Neural progenitor cell (in vitro differentiated cells): ENCODE results near the gene COPS9. TPM values are rescaled to one million over a fixed set of nuclear protein-coding genes. Genes with fewer than 3 reads are reported as not detected.

ENCODE experiments used
- DNase-seq: peaks from one replicate; pipeline ENCODE4 v3.0.0-alpha.2; 2016; ENCODE audit warnings: low spot score
- H2AFZ ChIP-seq: fragments of 200-600 bp; sonication (generic); replicated peaks from 2 replicates; pipeline ENCODE4 v1.6.1; 2016; ENCODE audit warnings: antibody characterized with exemption
- H3F3A ChIP-seq: fragments of 200-600 bp; sonication (generic); 2 replicates; pipeline ENCODE4 v1.6.1; 2016; ENCODE audit warnings: antibody characterized with exemption, low read depth
- H3K27ac ChIP-seq: fragments of 200-600 bp; sonication (generic); 2 replicates; pipeline ENCODE4 v1.5.1; 2016; ENCODE audit warnings: mild to moderate bottlenecking
- H3K27me3 ChIP-seq: fragments of 200-600 bp; sonication (generic); 2 replicates; pipeline ENCODE4 v1.6.1; 2016; ENCODE audit warnings: mild to moderate bottlenecking, moderate library complexity
- H3K36me3 ChIP-seq: fragments of 200-600 bp; sonication (generic); 2 replicates; pipeline ENCODE4 v1.5.1; 2016
- H3K4me1 ChIP-seq: fragments of 200-600 bp; sonication (generic); 2 replicates; pipeline ENCODE4 v1.6.1; 2016; ENCODE audit warnings: mixed run types
- H3K4me2 ChIP-seq: fragments of 200-600 bp; sonication (generic); 2 replicates; pipeline ENCODE4 v1.6.1; 2016
- H3K4me3 ChIP-seq: fragments of 200-600 bp; sonication (generic); 2 replicates; pipeline ENCODE4 v1.5.1; 2016
- H3K79me2 ChIP-seq: fragments of 200-600 bp; sonication (generic); 2 replicates; pipeline ENCODE4 v1.6.1; 2016; ENCODE audit warnings: low read depth
- H3K9ac ChIP-seq: fragments of 200-600 bp; sonication (generic); 2 replicates; pipeline ENCODE4 v1.6.1; 2016
- H3K9me3 ChIP-seq: fragments of 200-600 bp; sonication (generic); 2 replicates; pipeline ENCODE4 v1.5.1; 2016; ENCODE audit warnings: low read depth
- H4K20me1 ChIP-seq: fragments of 200-600 bp; sonication (generic); 2 replicates; pipeline ENCODE4 v1.6.1; 2016; ENCODE audit warnings: low read depth
- H3K27ac Mint-ChIP-seq: 3 replicates; pipeline ENCODE4 v1.8.0; 2021; ENCODE audit warnings: mixed read lengths
- H3K27me3 Mint-ChIP-seq: 2 replicates; pipeline ENCODE4 v1.8.0; 2022; ENCODE audit warnings: low read depth, mild to moderate bottlenecking, inconsistent platforms, moderate library complexity, mixed read lengths; ENCODE audit not compliant: insufficient read depth
- H3K36me3 Mint-ChIP-seq: 3 replicates; pipeline ENCODE4 v1.8.0; 2021; ENCODE audit warnings: mixed read lengths
- H3K4me1 Mint-ChIP-seq: 3 replicates; pipeline ENCODE4 v1.8.0; 2021; ENCODE audit warnings: mixed read lengths
- H3K4me3 Mint-ChIP-seq: 3 replicates; pipeline ENCODE4 v1.8.0; 2021; ENCODE audit warnings: mild to moderate bottlenecking, moderate library complexity, mixed read lengths
- H3K9me3 Mint-ChIP-seq: 3 replicates; pipeline ENCODE4 v1.8.0; 2020; ENCODE audit warnings: mixed read lengths
- EZH2 ChIP-seq: fragments of 200-600 bp; sonication (generic); IDR thresholded peaks from 2 replicates; pipeline ENCODE4 v1.6.1; 2017; ENCODE audit warnings: antibody characterized with exemption, mild to moderate bottlenecking, moderate library complexity
- EZH2phosphoT487 ChIP-seq: fragments of 200-600 bp; sonication (generic); IDR thresholded peaks from 2 replicates; pipeline ENCODE4 v1.6.1; 2017; ENCODE audit warnings: antibody characterized with exemption
- total RNA-seq: library from RNA; depleted of rRNA; stranded (reverse); fragments of >200 nt; gene quantifications from 2 replicates; pipeline ENCODE4 v1.2.3, GENCODE V29; 2015; ENCODE audit warnings: low replicate concordance
- TF ChIP-seq, protein P1 (sequence below): fragments of 200-600 bp; sonication (generic); IDR thresholded peaks from 2 replicates; pipeline ENCODE4 v1.5.1; 2017; ENCODE audit warnings: antibody characterized with exemption, mild to moderate bottlenecking

The COPS9 gene
- total RNA-seq, 1 donor from 2014 or later, result 83.9 TPM

DNA sequence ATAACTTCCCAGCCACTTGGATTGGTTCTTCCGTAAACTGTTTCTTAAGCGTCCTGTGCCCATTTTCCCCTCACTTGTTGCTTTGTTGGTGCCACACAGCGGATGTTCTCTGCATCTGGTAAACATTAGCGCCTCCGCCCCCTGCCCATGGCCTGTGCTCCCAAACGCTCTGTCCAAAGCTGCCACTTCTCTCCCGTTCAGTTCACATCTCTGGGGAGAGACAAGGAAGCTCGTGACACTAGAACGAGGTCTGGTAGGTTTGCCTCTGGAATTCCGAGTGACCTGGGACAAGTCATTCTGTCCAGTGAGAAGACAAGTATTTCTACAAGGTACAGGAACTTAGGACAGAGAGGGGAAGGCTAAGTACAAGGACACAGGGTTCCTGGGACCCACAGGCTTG, 9.4 kb downstream of the COPS9 start:
- H3K27me3 ChIP-seq, result no peaks in the 10 kb centered on the region
- H3K9me3 Mint-ChIP-seq, result no peaks in the 10 kb centered on the region
- H4K20me1 ChIP-seq, result no peaks in the 10 kb centered on the region
- H3K9me3 ChIP-seq, result no peaks in the 10 kb centered on the region
- H3K4me3 Mint-ChIP-seq, result no peak overlapping the region
- TF ChIP-seq EZH2phosphoT487 (no peak), EZH2 (no peak)
- TF ChIP-seq, protein P1, sequence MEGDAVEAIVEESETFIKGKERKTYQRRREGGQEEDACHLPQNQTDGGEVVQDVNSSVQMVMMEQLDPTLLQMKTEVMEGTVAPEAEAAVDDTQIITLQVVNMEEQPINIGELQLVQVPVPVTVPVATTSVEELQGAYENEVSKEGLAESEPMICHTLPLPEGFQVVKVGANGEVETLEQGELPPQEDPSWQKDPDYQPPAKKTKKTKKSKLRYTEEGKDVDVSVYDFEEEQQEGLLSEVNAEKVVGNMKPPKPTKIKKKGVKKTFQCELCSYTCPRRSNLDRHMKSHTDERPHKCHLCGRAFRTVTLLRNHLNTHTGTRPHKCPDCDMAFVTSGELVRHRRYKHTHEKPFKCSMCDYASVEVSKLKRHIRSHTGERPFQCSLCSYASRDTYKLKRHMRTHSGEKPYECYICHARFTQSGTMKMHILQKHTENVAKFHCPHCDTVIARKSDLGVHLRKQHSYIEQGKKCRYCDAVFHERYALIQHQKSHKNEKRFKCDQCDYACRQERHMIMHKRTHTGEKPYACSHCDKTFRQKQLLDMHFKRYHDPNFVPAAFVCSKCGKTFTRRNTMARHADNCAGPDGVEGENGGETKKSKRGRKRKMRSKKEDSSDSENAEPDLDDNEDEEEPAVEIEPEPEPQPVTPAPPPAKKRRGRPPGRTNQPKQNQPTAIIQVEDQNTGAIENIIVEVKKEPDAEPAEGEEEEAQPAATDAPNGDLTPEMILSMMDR, result no peak
- DNase-seq, result no peak
- peaks cover 4% of the 10 kb centered on the region for H3K27me3 Mint-ChIP-seq
- H3K79me2 ChIP-seq, result no peaks in the 10 kb centered on the region
- H3K36me3 Mint-ChIP-seq, result peaks cover 21% of the 10 kb centered on the region
- H3K36me3 ChIP-seq, result no peaks in the 10 kb centered on the region
- H2AFZ ChIP-seq, result no peak overlapping the region
- H3K4me3 ChIP-seq, result no peak overlapping the region
- no peak overlapping the region for H3K27ac ChIP-seq
- no peak overlapping the region for H3K27ac Mint-ChIP-seq
- H3K4me1 Mint-ChIP-seq, result no peaks in the 10 kb centered on the region
- H3K4me2 ChIP-seq, result no peak overlapping the region
- H3K4me1 ChIP-seq, result no peaks in the 10 kb centered on the region
- no peak overlapping the region for H3K9ac ChIP-seq
- no peaks in the 10 kb centered on the region for H3F3A ChIP-seq

GRCh38 chr2:240125742-240126141, 10.4 kb downstream of the COPS9 start:
- no peak overlapping the region for H3K4me2 ChIP-seq
- no peak overlapping the region for H2AFZ ChIP-seq
- H3K36me3 ChIP-seq, result no peaks in the 10 kb centered on the region
- H3K27me3 ChIP-seq, result no peaks in the 10 kb centered on the region
- no peaks in the 10 kb centered on the region for H3K4me1 ChIP-seq
- no peaks in the 10 kb centered on the region for H3K79me2 ChIP-seq
- Mint-ChIP-seq H3K4me3 (no peak overlapping the region), H3K27me3 (peaks cover 4% of the 10 kb centered on the region), H3K9me3 (no peaks in the 10 kb centered on the region), H3K27ac (no peak overlapping the region), H3K36me3 (peaks cover 16% of the 10 kb centered on the region), H3K4me1 (no peaks in the 10 kb centered on the region)
- TF ChIP-seq, protein P1, result no peak
- TF ChIP-seq EZH2 (no peak), EZH2phosphoT487 (no peak)
- no peaks in the 10 kb centered on the region for H3F3A ChIP-seq
- H3K9me3 ChIP-seq, result no peaks in the 10 kb centered on the region
- H4K20me1 ChIP-seq, result no peaks in the 10 kb centered on the region
- H3K27ac ChIP-seq, result no peak overlapping the region
- H3K9ac ChIP-seq, result no peak overlapping the region
- no peak for DNase-seq
- H3K4me3 ChIP-seq, result no peak overlapping the region

DNA sequence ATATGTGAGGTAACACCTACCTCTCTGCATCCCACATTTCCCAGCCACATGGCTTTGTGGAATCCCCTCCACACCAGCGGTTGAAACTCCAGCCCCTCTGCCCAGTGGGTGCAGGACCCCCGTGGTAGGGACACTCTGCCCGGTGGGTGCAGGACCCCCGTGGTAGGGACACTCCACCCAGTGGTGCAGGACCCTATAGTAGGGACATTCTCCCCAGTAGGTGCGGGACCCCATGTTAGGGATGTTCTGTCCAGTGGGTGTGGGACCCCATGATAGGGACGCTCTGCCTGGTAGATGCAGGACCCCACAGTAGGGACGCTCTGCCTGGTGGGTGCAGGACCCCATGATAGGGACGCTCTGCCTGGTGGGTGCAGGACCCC, 11.5 kb downstream of the COPS9 start:
- Histone ChIP-seq H4K20me1 (no peaks in the 10 kb centered on the region), H3K79me2 (no peaks in the 10 kb centered on the region), H3K27me3 (no peaks in the 10 kb centered on the region), H3K9me3 (no peaks in the 10 kb centered on the region), H3K36me3 (no peaks in the 10 kb centered on the region), H2AFZ (no peak overlapping the region), H3K9ac (no peak overlapping the region), H3K27ac (no peak overlapping the region), H3F3A (no peaks in the 10 kb centered on the region), H3K4me3 (no peak overlapping the region), H3K4me1 (no peaks in the 10 kb centered on the region), H3K4me2 (no peak overlapping the region)
- no peak overlapping the region for H3K27ac Mint-ChIP-seq
- no peak for DNase-seq
- H3K27me3 Mint-ChIP-seq, result peaks cover 4% of the 10 kb centered on the region
- peaks cover 11% of the 10 kb centered on the region for H3K36me3 Mint-ChIP-seq
- H3K4me1 Mint-ChIP-seq, result no peaks in the 10 kb centered on the region
- TF ChIP-seq EZH2 (no peak), EZH2phosphoT487 (no peak)
- TF ChIP-seq, protein P1, result no peak
- no peak overlapping the region for H3K4me3 Mint-ChIP-seq
- H3K9me3 Mint-ChIP-seq, result no peaks in the 10 kb centered on the region
